NCI-H187 (cell line): Measurements from ENCODE around the gene MGME1.

Source experiments
- DNase-seq, 2 experiments: peaks; one replicate each; lab custom pipeline; 2025; lab: John Stamatoyannopoulos, UW

Gene MGME1, protein sequence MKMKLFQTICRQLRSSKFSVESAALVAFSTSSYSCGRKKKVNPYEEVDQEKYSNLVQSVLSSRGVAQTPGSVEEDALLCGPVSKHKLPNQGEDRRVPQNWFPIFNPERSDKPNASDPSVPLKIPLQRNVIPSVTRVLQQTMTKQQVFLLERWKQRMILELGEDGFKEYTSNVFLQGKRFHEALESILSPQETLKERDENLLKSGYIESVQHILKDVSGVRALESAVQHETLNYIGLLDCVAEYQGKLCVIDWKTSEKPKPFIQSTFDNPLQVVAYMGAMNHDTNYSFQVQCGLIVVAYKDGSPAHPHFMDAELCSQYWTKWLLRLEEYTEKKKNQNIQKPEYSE

DNA sequence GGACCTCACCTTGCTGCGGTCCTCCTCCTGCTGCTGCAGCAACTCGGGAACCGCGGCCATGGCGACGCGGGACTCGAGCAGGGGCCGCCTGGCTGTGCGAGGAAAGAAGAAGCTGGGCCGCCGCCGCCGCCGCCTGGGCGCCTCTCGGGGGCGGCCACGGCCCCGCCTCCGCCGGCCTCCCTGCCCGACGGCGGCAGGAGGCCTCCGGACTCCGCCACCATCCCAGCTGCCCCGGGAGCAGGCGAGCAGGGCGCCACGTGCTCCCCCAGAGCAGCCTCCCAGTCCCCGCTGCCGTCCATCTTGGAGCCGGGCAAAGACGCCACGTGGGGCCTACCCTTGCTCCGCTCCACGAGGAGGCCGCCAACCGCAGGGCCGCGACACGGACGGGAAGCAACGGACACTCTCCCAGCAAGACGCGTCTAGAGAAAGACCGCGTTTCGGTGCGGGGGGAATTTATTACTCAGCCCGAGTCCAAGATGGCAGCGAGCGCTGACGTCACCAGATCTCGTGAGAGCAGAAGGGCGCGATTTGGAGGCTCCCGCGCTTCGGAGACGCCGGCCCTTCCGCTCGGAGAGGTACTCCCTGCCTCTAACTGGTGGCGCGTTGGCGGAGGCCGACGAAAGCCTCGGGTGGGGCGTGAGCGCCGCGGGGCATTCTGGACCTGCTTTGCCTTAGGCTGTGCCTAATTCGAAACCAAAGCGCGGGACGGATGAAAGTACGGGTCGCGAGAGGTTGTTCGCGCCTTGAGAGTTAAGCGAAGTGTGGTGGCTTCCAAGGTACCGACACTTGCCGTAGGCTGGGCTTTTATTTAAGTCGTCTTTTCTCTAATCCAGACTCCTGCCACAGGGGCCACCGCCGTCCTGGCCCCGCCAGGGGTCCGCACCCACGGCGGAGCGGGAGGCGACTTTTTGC lies at the start of gene MGME1, which contains the start of gene SNX5:
Gene MGME1, plus strand, starts transcription at position 653 of the 912 bp plus-strand sequence. CDS start 842 bp downstream, outside the sequence.
Gene SNX5, minus strand, starts transcription at position 429 of the 912 bp plus-strand sequence. Its CDS starts 369 bp downstream, at position 60.
- peak; percentile 84 to 86 for DNase-seq

DNA sequence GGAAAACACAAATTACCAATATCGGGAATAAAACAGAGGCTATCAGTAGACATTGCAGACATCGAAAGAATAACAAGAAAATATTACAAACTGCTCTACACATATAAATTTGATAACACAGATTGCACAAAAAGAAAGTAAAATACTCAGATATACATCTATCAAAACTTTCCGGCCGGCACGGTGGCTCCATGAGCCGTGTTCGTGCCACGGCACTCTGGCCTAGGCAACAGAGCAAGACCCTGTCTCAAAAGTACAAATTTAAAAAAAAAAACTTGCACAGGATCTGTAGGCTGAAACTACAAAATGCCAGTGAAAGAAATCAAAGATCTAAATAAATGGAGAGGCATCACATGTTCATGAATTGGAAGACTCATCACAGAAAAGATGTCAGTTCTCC lies 49.7 kb upstream of the MGME1 start:
- DNase-seq, result no peak

DNA sequence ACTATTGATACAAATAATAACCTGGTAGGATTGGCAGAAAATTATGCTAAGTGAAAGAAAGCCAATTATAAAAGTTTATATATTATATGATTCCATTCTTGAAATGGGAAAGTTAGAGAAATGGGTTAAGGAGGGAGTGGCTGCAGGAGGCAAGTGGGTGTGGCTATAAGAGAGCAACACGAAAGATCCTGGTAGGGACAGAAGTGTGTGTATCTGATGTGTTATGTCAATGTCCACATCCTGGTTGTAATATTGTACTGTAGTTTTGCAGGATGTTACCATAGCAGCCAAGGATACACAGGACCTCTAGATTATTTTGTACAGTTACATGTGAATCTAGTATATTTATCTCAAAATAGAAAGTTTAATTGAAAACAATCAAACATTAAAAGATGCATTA lies 47.0 kb upstream of the MGME1 start:
- no peak for DNase-seq

DNA sequence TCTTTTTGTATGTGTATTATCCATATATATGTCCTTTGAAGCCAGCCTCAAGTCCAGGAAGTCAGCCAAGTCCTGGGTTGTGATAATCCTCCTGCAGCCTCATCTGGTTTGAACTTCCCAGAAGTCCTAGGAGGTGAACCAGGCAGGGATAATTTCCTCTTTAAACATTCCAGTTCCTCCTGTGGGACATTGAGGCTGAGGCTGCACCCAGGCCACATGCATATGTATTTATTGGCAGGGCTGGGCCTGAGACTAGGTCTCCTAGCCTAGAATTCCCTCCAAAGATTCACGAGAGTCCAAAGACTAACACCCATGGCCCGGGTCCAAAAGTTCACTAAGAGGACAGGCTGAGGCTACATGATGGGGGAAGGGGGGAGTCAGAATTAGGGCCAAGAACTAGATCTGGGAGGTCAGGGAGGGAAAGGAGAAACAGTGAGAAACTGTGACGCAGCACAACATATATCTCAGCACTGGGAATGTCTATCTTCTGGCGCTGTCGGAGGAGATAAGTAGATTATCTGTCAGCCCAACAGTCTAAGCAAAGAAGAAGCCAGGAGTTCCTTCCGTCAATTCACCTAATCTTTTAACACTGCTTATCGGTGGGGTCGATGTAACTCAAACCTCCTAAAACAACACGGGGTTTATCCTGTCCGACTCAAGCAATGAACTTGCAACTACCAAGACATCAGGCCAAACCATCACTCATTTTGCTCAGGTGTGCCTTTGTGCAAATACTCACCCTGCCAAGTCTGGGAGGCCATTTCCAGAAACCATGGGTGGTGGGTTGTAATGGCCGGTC lies 43.5 kb upstream of the MGME1 start:
- DNase-seq, result no peak

DNA sequence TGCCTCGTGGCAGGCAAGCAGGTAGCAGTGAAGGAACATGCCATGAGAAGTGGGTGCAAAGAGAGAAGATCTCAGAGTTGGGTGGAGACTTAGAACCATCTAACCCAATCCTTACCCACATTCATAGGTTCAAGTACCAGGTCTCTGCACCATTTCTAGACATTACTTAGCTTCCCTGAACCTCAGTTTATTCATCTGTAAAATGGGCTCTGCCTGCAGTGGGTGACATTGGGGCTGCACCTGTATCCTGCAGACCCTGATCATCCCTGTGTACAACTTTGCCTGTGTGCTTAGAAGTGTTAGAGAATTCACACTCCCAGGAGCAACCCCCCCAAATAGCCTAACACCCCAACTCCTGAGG lies 42.9 kb upstream of the MGME1 start:
- DNase-seq, result no peak

DNA sequence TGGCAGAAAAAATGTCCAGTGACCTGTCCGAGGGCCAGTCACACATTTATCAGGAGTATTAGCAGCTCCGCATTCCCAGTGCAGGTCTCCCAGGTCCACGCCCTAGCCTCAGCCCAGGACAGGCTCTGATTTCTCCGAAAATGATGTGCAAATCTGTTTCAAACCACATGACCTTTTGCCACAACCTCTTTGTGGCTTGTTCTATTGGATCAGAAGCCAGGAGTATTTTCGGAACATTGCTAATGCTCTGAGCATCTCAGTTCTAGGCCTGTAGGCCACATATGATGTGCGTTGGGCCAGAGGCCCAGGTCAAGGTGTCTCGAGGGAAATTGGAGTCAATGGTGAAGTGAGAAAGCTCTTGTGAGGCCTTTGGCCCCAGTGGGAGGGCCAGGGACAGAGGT lies 40.6 kb upstream of the MGME1 start:
- DNase-seq, result no peak

DNA sequence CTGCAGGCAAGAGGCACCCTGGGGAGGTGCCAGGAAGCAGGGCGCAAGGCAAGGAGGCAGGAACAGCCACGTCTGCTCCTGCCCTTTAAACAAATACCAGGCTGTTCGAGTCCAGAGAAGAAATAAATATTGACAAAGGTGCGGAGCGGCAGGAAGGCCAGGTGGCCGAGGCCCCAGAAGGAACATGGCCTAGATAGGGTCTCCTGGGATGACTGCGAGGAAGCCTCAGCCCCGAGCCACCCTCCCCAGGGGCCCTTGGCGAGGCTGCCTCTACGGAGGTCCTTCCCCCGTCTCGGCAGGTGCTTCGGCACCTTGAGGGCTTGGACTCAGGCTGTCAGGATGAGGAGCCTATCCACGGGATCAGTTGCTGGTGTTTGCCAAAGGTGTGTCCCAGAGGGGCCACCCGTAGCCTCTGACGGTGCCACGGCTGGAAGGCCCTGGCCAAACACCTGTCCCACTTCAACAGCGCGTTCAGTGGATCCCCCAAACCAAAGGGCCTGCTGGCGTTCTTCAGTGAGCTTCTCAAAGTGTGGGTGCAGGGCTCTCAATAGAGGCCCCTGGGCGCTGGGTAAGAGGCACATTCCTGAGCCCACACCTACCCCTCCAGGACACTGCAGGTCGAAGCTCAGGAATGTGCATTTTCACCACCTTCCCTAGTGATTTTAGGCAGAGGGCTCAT lies 40.0 kb upstream of the MGME1 start:
- peak; percentile 3 to 32 for DNase-seq

DNA sequence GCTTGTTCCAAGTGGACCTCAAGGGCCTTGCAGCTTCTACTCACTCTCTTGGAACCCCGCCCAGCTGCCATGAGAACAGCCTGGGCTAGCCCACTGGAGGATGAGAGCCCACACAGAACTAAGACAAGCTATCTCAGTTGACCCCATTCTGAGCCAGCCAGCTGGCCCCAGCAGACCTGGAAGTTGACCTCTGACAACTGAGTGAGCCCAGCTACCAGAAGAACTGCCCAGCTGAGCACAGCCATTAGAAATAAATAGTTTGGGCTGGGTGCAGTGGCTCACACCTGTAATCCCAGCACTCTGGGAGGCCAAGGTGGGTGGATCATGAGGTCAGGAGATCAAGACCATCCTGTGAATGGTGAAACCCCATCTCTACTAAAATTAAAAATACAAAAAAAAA lies 37.3 kb upstream of the MGME1 start:
- DNase-seq, result no peak

DNA sequence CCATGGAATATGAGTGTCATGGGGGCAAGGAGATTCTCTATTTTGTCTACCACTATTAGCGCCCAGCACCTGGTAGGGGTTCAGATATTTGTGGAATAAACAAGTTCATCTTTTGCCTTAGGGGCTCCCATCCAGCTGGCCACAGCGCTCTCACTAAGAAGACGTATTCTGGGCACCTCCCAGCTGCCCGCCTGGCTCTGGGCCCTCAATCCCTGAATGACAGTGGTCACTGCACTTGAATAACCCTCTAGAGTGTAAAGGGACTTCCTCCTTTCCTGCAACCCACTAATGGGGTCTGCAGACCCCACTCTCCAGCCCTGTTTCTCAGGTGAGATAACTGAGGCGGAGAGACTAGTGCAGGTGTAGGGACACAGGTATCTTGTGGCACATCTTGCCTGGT lies 36.4 kb upstream of the MGME1 start:
- DNase-seq, result no peak

DNA sequence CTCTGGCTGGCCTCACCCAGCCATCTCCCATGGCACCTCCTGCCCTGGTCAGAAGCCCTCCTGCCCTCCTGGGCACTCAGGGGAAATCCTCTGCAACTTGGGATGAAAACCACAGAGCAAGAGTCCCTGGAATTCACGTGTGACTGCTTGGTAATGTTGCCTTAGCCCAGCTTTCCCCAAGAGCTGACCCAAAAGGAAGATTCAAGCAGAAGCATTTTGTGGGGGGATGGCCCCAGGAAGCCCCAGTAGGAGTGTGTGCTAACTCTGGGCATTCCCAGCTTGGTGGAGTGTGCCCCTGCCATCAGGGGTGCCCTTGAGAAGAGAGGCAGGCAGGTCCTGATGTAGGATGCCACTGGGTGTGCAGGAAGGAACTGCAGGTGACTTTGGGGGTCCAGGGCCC lies 35.7 kb upstream of the MGME1 start:
- no peak for DNase-seq

DNA sequence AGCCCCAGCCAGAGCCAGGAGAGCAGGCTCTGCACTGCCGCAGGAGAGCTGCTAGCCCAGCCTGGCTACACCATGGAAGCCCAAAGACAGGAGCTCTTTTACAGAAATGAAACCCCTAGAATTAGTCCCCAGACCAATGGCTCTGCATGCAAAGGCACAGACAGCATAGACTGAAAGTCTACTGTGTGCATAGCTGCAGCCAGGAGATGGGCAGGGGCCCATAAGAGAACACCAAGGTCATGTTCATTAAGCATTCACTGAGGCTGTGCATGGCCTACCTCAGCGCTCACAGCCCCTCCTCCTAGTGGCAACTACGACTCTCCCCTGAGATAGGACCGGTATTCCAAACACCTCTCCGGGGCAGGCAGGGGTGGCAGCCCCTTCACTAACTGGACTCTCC lies 35.1 kb upstream of the MGME1 start:
- no peak for DNase-seq

DNA sequence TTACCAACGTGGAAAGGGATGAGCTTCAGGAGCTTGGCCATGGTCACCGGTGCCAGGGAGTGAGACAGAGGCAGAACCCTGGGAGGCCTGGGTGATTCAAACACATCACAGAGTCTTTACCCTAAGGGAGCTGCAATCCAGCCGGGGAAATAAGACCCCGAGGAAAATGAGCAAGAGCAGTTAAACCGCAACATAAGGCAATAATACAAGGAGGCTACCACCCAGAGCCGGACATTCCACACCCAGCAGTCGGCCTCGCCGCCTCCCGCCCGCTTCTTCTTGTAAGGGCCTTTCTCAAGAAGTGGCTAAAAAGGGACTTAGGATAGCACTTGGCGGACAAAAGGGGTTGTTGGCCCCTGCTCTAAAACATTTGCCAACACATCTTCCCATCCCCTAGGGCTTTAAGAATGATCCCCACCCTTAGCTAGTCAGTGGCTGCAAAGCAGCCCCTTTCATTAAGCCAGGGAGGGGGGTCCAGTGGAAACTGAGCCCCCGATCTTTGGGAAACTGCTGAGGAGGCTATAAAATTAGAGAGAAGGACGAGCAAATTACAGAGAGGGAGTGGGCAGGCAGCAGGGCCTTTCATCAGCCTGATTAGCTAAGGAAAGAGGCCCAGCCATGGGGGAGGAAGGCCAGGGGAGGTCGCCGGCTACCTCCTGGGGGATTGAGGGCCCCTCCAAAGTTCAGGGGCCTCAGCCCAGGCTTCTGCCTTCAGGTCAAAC lies 34.5 kb upstream of the MGME1 start:
- DNase-seq, result no peak

DNA sequence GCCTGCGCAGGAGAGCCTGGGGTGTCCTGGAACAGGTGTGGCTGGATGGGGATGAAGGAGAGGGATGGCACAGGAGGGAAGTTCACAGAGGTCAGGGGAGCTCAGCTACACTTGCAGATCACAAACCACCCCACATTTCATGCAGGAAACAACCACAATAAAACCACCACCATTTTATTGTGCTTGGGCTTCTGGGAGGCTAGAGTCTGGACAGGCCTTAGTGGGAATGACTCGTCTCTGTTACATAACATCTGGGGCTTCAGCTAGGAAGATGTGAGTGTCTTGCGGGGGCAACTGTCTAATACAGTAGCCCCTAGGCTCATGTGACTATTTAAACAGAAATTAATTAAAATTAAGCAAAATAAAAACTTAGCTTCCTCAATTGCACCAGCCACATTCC lies 33.6 kb upstream of the MGME1 start:
- no peak for DNase-seq

DNA sequence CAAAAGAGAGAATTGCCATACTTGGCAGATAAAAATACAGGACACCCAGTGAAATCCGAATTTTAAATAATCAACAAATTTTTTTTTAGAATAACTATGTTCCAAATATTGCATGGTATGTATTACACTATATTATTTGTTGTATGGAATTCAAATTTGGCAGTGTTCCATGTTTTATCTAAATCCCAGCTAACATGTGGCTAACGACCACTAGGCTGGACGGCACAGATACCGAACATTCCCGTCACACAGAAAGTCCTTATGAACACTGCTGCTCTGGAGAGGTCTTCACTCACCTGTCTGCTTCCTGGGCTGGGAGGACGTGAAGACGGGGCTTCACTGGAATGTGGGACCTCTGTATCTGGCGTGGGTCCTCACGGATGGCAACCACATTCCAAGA lies 33.1 kb upstream of the MGME1 start:
- no peak for DNase-seq

DNA sequence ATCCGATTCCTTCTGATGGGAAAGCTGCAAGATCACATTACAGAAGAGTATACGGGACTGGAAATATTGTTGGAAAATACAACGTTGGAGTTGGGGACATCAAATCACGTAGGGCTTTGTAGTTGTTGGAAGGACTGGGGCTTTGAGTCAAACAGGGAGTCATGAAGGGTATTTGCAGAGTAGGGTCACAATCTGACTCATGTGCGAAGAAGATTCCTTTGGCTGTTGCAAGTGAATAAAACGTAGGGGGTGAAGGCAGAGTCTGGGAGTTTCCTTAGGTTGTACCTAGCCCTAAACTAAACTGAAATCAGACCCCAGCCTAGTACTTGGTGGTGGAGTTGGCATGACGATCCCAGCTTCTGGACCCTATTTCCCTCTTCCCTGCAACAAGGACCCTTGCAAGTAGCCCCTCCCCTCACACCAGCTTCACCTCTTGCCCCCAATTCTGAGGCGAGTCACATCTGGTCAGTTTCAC lies 32.5 kb upstream of the MGME1 start:
- DNase-seq, result no peak

DNA sequence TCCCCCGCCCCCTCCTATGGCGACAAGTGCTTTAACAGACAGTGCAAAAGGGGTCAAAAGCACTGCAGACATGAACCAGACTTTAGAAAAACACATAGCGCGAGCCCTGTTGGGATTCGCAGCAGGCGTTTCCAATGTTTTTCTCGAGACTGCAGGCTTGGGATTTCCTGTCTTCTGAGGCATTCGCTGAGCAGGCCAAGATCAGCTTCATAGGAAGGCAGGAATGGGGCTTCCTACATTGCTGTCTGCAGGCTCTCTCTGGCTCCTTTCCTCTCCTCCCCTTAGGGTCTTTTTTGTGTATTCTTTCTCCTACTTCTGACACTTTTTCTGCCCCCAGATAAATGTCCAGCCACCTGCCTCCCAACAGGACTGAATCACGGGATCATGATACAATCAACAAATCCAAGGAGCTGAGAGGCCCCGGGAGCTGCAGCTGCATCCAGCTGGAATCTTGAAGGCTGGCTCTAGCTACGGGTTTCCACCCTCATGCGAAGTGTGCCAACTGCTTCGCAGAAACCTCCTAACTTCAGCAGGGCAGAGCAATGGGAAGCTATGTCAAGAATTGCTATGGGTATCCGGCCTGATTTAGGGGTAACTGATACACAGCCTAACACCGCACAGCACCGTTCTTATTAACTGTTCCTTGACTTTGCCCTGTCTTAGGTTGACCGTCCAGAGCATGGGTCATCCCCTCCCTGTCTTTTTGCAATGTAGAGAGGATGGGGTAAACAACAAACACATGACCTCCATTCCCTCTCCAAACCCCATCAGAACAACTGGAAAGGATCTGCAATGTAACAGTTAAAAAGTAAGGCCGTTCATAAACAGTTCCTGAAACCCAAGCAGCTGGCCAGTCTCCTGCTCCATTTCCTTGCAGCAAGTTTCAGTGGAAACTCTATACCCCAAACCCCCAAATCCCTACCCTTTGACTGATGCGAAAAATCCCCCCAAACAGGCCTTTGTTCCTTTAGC lies 31.8 kb upstream of the MGME1 start:
- no peak for DNase-seq

DNA sequence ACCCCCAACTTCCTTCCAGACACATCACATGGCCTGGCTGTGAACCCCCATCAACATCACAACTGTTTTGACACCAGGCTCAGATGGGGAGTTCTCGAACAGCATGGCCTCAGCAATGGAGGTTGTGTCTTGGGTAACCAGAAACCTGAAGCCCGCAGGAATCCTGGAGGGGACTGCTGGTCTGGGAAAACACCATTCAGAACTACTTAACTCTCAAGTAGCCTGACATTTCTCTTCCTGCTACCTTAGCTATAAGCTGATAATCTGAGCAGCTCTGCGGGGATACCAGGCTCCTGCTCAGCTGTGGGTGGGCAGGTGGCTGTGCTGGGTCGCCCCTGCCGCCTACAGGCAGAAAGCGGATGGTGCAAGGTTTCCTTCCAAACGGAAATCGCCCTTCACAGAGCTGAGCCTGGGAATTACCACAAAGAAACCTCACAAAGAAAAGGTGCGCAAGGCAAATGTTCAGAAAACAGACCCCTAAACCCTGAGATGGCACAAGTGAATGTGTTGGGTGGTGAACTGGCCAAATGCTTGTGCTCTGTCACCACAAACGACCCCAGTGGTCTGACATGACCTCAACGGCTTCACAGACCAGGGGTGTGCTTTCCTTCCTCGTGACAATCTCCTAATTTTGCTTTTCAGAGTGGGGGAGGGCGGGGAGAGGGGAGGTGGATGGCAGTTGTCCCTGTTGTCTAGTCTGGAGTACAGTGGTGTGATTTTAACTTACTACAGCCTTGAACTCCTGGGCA lies 29.8 kb upstream of the MGME1 start:
- peak; percentile 11 to 43 for DNase-seq

DNA sequence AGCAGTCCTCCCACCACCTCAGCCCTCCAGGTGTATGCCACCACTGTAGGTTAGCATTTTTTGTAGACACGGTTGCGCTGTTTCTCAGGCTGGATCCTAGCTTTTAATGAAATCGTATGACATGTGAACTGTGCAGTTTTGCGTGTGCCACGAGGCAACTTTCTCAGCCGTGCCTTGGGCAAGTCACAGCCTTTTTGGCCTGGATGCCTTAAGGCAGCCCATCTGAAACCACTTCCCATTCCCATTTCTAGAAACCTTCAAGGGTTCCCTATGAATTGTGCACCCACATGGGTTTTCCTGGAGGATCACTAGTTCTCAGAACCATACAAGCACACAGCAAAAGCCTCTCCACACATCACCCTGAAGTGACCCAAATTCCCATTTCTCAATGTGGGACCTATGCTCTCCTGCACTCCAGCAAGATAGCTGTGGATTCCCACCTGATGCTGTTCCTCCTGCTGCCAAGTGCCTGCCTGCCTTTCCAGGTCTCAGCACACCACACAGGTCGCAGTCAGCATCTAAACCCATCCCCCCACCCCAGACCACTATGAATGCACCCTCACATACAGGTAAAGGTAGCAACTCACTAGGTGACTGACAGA lies 29.1 kb upstream of the MGME1 start:
- no peak for DNase-seq
